Epithelial cell of proximal tubule (primary cell): ENCODE data around the gene MAGI2. TPM values are rescaled to one million over a fixed set of nuclear protein-coding genes. Genes with fewer than 3 reads are reported as not detected.
A peak's percentile ranks its signal among the peaks of the same experiment; 100 is the strongest.

Experiments
- DNase-seq: peaks from one replicate; pipeline ENCODE4 v3.0.0-alpha.2; 2011; ENCODE audit warnings: low read depth
- H3K4me3 ChIP-seq: 2 replicates; pipeline ENCODE4 v1.5.1; 2011; ENCODE audit warnings: low read depth, mild to moderate bottlenecking, low read length
- CTCF ChIP-seq: conservative IDR thresholded peaks from 2 replicates; pipeline ENCODE4 v1.5.1; 2012; ENCODE audit warnings: low read depth, mild to moderate bottlenecking, low read length
- total RNA-seq: library from RNA; depleted of rRNA; stranded (reverse); fragments of >200 nt; gene quantifications from 2 replicates; pipeline ENCODE4 v1.2.3, GENCODE V29; 2015

MAGI2 gene
- total RNA-seq, 1 donor from 2014 or later = 0.92 TPM

- no peak overlapping the region for H3K4me3 ChIP-seq
- no peak for DNase-seq
- no peak for TF ChIP-seq CTCF
Observed at GRCh38 chr7:78542981-78543380, 910.5 kb downstream of the MAGI2 start.

GRCh38 chr7:78542541-78542940 is 910.9 kb downstream of the MAGI2 start:
- TF ChIP-seq CTCF = no peak
- no peak for DNase-seq
- no peak overlapping the region for H3K4me3 ChIP-seq

- no peak for TF ChIP-seq CTCF
- DNase-seq = no peak
- no peak overlapping the region for H3K4me3 ChIP-seq
Observed at GRCh38 chr7:78539825-78540224, 913.6 kb downstream of the MAGI2 start.

- H3K4me3 ChIP-seq = no peak overlapping the region
- DNase-seq = no peak
- TF ChIP-seq CTCF = no peak
Observed at GRCh38 chr7:78535655-78536054, 917.8 kb downstream of the MAGI2 start.

- TF ChIP-seq CTCF = no peak
- DNase-seq = peak; percentile 26
- H3K4me3 ChIP-seq = no peak overlapping the region
Observed at GRCh38 chr7:78530351-78530750, 923.1 kb downstream of the MAGI2 start.

- H3K4me3 ChIP-seq = no peak overlapping the region
- DNase-seq = no peak
- TF ChIP-seq CTCF = no peak
Observed at GRCh38 chr7:78529392-78529791, 924.1 kb downstream of the MAGI2 start.

- DNase-seq = no peak
- no peak overlapping the region for H3K4me3 ChIP-seq
- no peak for TF ChIP-seq CTCF
Observed at GRCh38 chr7:78528964-78529363, 924.5 kb downstream of the MAGI2 start.
